ENCODE data around the gene INPP4A. TPM values are rescaled to one million over a fixed set of nuclear protein-coding genes. Genes with fewer than 3 reads are reported as not detected.

Gene INPP4A
- total and polyA plus RNA-seq, 10 of the 15 experiments (the other 5 are each of a cell fraction or from before 2014, with no cell fraction given) = 4.7 to 62.3 (median 36.9) TPM

- no peak for TF ChIP-seq ZNF592 (IDR thresholded peaks at IDR 0.05)
- no peak for TF ChIP-seq SUPT20H (IDR thresholded peaks at IDR 0.05; ENCODE audit: borderline replicate concordance, control insufficient read depth, low read depth, low read length)
- TF ChIP-seq NFIC (IDR thresholded peaks at IDR 0.05; ENCODE audit: low read depth, low read length) = no peak
- TF ChIP-seq ZNF207 (IDR thresholded peaks at IDR 0.05; ENCODE audit: borderline replicate concordance) = no peak
- no peak for TF ChIP-seq MYB (IDR thresholded peaks at IDR 0.05; ENCODE audit: borderline replicate concordance, low read depth, low read length)
- no peak for TF ChIP-seq CBX3 (IDR thresholded peaks at IDR 0.05; ENCODE audit: borderline replicate concordance, low read depth)
- TF ChIP-seq CREB1 (IDR thresholded peaks at IDR 0.05; ENCODE audit: low read depth) = no peak
- TF ChIP-seq FOXK2 (IDR thresholded peaks at IDR 0.05) = no peak
- no peak for TF ChIP-seq HDAC2 (IDR thresholded peaks at IDR 0.05)
Observed at GRCh38 chr2:98572211-98572610, 127.6 kb downstream of the INPP4A start (continued).

GRCh38 chr2:98572676-98573075 lies 128.0 kb downstream of the INPP4A start:
- TF ChIP-seq BMI1 (IDR thresholded peaks at IDR 0.05; ENCODE audit: borderline replicate concordance) = no peak
- TF ChIP-seq TAF1 (IDR thresholded peaks at IDR 0.05; ENCODE audit: borderline replicate concordance, low read depth, low read length) = no peak
- no peak for TF ChIP-seq RCOR1 (conservative IDR thresholded peaks at IDR 0.05; ENCODE audit: low read depth, low read length)
- TF ChIP-seq KAT2A (conservative IDR thresholded peaks at IDR 0.05; ENCODE audit: control insufficient read depth, low read depth, low read length) = no peak
- TF ChIP-seq MAX (IDR thresholded peaks at IDR 0.05; ENCODE audit: low read depth, low read length) = no peak
- no peak for TF ChIP-seq ZNF274 (IDR thresholded peaks at IDR 0.05; ENCODE audit: insufficient read depth, insufficient read length)
- no peak for TF ChIP-seq ATF7 (IDR thresholded peaks at IDR 0.05; ENCODE audit: low read depth)
- TF ChIP-seq POLR2A (IDR thresholded peaks at IDR 0.05; ENCODE audit: low read depth, low read length) = no peak
- Histone ChIP-seq H3K27ac (ENCODE audit: control insufficient read depth, insufficient read depth) (no peak overlapping the region), H3K79me2 (ENCODE audit: control insufficient read depth, insufficient read depth, low read length) (no peaks in the 10 kb centered on the region), H4K20me1 (ENCODE audit: control insufficient read depth, insufficient read depth) (no peaks in the 10 kb centered on the region), H2AFZ (ENCODE audit: control insufficient read depth, low read depth, low read length) (no peak overlapping the region), H3K9me3 (replicated peaks; ENCODE audit: control insufficient read depth, insufficient read depth, low read length) (no peaks in the 10 kb centered on the region), H3K36me3 (ENCODE audit: control insufficient read depth in 2 of 2, insufficient read depth in 2 of 2, low read length in 1 of 2) (peaks cover 56 to 59% of the 10 kb centered on the region in 2 experiments), H3K27me3 (replicated peaks in 1 of 2; ENCODE audit: control insufficient read depth in 2 of 2, insufficient read depth in 2 of 2, low read length in 1 of 2) (no peaks in the 10 kb centered on the region), H3K9ac (ENCODE audit: control insufficient read depth, insufficient read depth, low read length) (no peak overlapping the region), H3K4me3 (no peak overlapping the region), H3K4me1 (ENCODE audit: control insufficient read depth, insufficient read depth, low read length) (no peaks in the 10 kb centered on the region), H3K4me2 (ENCODE audit: control insufficient read depth, insufficient read depth) (no peak overlapping the region)
- WGBS (ENCODE audit: insufficient coverage, insufficient replicate concordance, low lambda C conversion rate, missing lambda C conversion rate) = 94% methylated on average over 15 of the region's 15 CpGs
- RAD21 ChIA-PET (ENCODE audit: unreplicated experiment) = no interaction called here
- POLR2A ChIA-PET = interaction anchor here (1.1 kb wide), 1 partner anchor 13 kb away, joined by 3 read pairs; no protein-coding TSS in a partner anchor
- SMC1A ChIA-PET (ENCODE audit: uncharacterized antibody, unreplicated experiment) = interaction anchor here (1.1 to 1.6 kb wide), 2 partner anchors 14 to 160 kb away, joined by 3 to 5 read pairs; no protein-coding TSS in a partner anchor
- no peak for FAIRE-seq
- in situ Hi-C loops (cut with MboI) = no loop called here
- CTCF ChIA-PET = no interaction called here
- ATAC-seq = no peak
- BruUV-seq (replicated peaks) = no TSS peak
- DNase-seq (ENCODE audit: low read depth, low spot score) = no peak
- intact Hi-C loops (cut with micrococcal nuclease; ENCODE audit: unreplicated experiment) = no loop called here

All from GM12878 (cell line).